SK-N-SH (cell line): ENCODE measurements around the gene NPY1R. TPM values are rescaled to one million over a fixed set of nuclear protein-coding genes. Genes with fewer than 3 reads are reported as not detected.

Experiments
- CTCF ChIA-PET: fragments of 300-600, 350-600 bp; formaldehyde crosslinking; extraction: SDS; loops from one replicate; lab custom pipeline; 2021; lab: Yijun Ruan, JAX
- POLR2A ChIA-PET: fragments of 350-600 bp; sonication (Branson Sonifier 250); formaldehyde crosslinking; extraction: SDS; loops from one replicate; lab custom pipeline; 2020; ENCODE audit warnings: antibody characterized with exemption, inconsistent platforms; lab: Yijun Ruan, JAX
- DNase-seq: peaks from one replicate; pipeline ENCODE4 v3.0.0; 2012
- H2AFZ ChIP-seq: fragments of 200-600 bp; sonication (generic); 2 replicates; pipeline ENCODE4 v1.8.1; 2016; ENCODE audit warnings: antibody characterized with exemption, mild to moderate bottlenecking, low read depth
- H3F3A ChIP-seq: fragments of 200-600 bp; sonication (generic); replicated peaks from 2 replicates; pipeline ENCODE3; 2016; ENCODE audit warnings: antibody characterized with exemption, mild to moderate bottlenecking; ENCODE audit not compliant: insufficient read depth
- H3K27ac ChIP-seq, 2 experiments: fragments of 200-500 bp in 1 of 2; fragments of 200-600 bp in 1 of 2; sonication (Bioruptor generic) in 1 of 2; sonication (generic), shearing (Covaris generic) in 1 of 2; 2 replicates each; pipeline versions ENCODE4 v1.5.1 to v1.6.1; 2014 to 2016; ENCODE audit warnings: low read depth in 2 of 2, inconsistent platforms in 1 of 2, low read length in 1 of 2, mild to moderate bottlenecking in 1 of 2, mixed read lengths in 1 of 2
- H3K27me3 ChIP-seq: fragments of 200-600 bp; sonication (generic), shearing (Covaris generic); 2 replicates; pipeline ENCODE4 v1.6.1; 2016; ENCODE audit warnings: mixed run types; ENCODE audit not compliant: insufficient read depth
- H3K36me3 ChIP-seq, 2 experiments: fragments of 200-500 bp in 1 of 2; fragments of 200-600 bp in 1 of 2; sonication (Bioruptor generic) in 1 of 2; sonication (generic) in 1 of 2; replicated peaks in 1 of 2; 2 replicates each; pipeline versions ENCODE3 to v1.5.1; 2014 to 2016; ENCODE audit warnings: low read length in 1 of 2, mild to moderate bottlenecking in 1 of 2; ENCODE audit not compliant: insufficient read depth in 2 of 2, control insufficient read depth in 1 of 2
- H3K4me1 ChIP-seq, 2 experiments: fragments of 200-500 bp in 1 of 2; fragments of 200-600 bp in 1 of 2; sonication (Bioruptor generic) in 1 of 2; sonication (generic), shearing (Covaris generic) in 1 of 2; 2 replicates each; pipeline versions ENCODE4 v1.5.1 to v1.6.1; 2014 to 2016; ENCODE audit warnings: low read depth in 1 of 2, low read length in 1 of 2, mixed run types in 1 of 2; ENCODE audit not compliant: insufficient read depth in 2 of 2, control insufficient read depth in 1 of 2
- H3K4me2 ChIP-seq: fragments of 200-600 bp; sonication (generic), shearing (Covaris generic); 2 replicates; pipeline ENCODE4 v1.6.1; 2017; ENCODE audit warnings: mixed run types
- H3K4me3 ChIP-seq, 2 experiments: fragments of 200-500 bp in 1 of 2; fragments of 200-600 bp in 1 of 2; sonication (Bioruptor generic) in 1 of 2; sonication (generic), shearing (Covaris generic) in 1 of 2; 2 replicates each; pipeline versions ENCODE4 v1.5.1 to v1.8.1; 2014 to 2016; ENCODE audit warnings: low read depth in 2 of 2, inconsistent platforms in 1 of 2, low read length in 1 of 2, mild to moderate bottlenecking in 1 of 2, mixed read lengths in 1 of 2, moderate library complexity in 1 of 2
- H3K79me2 ChIP-seq: fragments of 200-600 bp; sonication (generic); 2 replicates; pipeline ENCODE4 v1.8.1; 2017; ENCODE audit warnings: mild to moderate bottlenecking; ENCODE audit not compliant: insufficient read depth
- H3K9ac ChIP-seq: fragments of 200-600 bp; sonication (generic); 2 replicates; pipeline ENCODE4 v1.6.1; 2017; ENCODE audit warnings: mixed run types
- H3K9me2 ChIP-seq: fragments of 200-600 bp; sonication (generic); 2 replicates; pipeline ENCODE4 v1.6.1; 2017; ENCODE audit warnings: mixed run types
- H3K9me3 ChIP-seq: fragments of 200-600 bp; sonication (generic); 2 replicates; pipeline ENCODE4 v1.6.1; 2017; ENCODE audit warnings: mixed run types, mild to moderate bottlenecking, moderate library complexity
- H4K20me1 ChIP-seq: fragments of 200-600 bp; sonication (generic); 2 replicates; pipeline ENCODE4 v1.6.1; 2017; ENCODE audit warnings: mild to moderate bottlenecking, mixed run types; ENCODE audit not compliant: insufficient read depth
- FOSL2 ChIP-seq: IDR thresholded peaks from 2 replicates; pipeline ENCODE4 v1.4.0; 2012; ENCODE audit warnings: low read depth, mild to moderate bottlenecking, moderate library complexity, borderline replicate concordance
- FOXJ3 ChIP-seq: sonication (generic); formaldehyde crosslinking; IDR thresholded peaks from 2 replicates; pipeline ENCODE4 v1.5.1; 2020; ENCODE audit warnings: mild to moderate bottlenecking, missing genetic modification reagents
- GABPA ChIP-seq: IDR thresholded peaks from 2 replicates; pipeline ENCODE4 v1.4.0; 2012; ENCODE audit warnings: low read depth, mild to moderate bottlenecking
- GATA2 ChIP-seq: sonication (generic); formaldehyde crosslinking; IDR thresholded peaks from 2 replicates; pipeline ENCODE4 v1.5.0; 2020; ENCODE audit warnings: mild to moderate bottlenecking, missing genetic modification reagents
- NRF1 ChIP-seq: IDR thresholded peaks from 2 replicates; pipeline ENCODE4 v1.6.1; 2012; ENCODE audit warnings: low read depth, mild to moderate bottlenecking, low read length
- RFX5 ChIP-seq: IDR thresholded peaks from 2 replicates; pipeline ENCODE4 v1.6.1; 2012; ENCODE audit warnings: mild to moderate bottlenecking, improper control_type of control experiment, low read length
- RXRA ChIP-seq: IDR thresholded peaks from 2 replicates; pipeline ENCODE4 v1.4.0; 2012; ENCODE audit warnings: low read depth, mild to moderate bottlenecking, borderline replicate concordance
- SIN3A ChIP-seq: IDR thresholded peaks from 2 replicates; pipeline ENCODE4 v1.6.1; 2012; ENCODE audit warnings: low read depth, mild to moderate bottlenecking, low read length, moderate library complexity, borderline replicate concordance
- SMC3 ChIP-seq: IDR thresholded peaks from 2 replicates; pipeline ENCODE4 v1.6.1; 2012; ENCODE audit warnings: low read depth, low read length, improper control_type of control experiment
- TAF1 ChIP-seq: IDR thresholded peaks from 2 replicates; pipeline ENCODE4 v1.6.1; 2012; ENCODE audit warnings: low read depth, mild to moderate bottlenecking, low read length, moderate library complexity, borderline replicate concordance
- TCF12 ChIP-seq: IDR thresholded peaks from 2 replicates; pipeline ENCODE4 v1.4.0; 2012
- TEAD4 ChIP-seq: IDR thresholded peaks from 2 replicates; pipeline ENCODE4 v1.4.0; 2012; ENCODE audit warnings: mild to moderate bottlenecking, borderline replicate concordance; ENCODE audit not compliant: insufficient read depth
- WGBS: methylation state at CpG from one replicate; pipeline ENCODE4 v1.1.6; 2017; ENCODE audit warnings: low lambda C conversion rate; 5-methylcytosine and 5-hydroxymethylcytosine counted together
- polyA plus RNA-seq, 3 experiments: library from polyadenylated mRNA; depleted of rRNA; stranded (reverse); fragments of >200 nt; gene quantifications; 2 replicates each; pipeline ENCODE4 v1.2.3, GENCODE V29; 2012
- TF ChIP-seq, protein P1 (sequence below): IDR thresholded peaks from 2 replicates; pipeline ENCODE4 v1.4.0; 2012; ENCODE audit warnings: low read depth, borderline replicate concordance
- TF ChIP-seq, protein P2 (sequence below): fragments of 150-350 bp; IDR thresholded peaks from 2 replicates; pipeline ENCODE4 v1.6.1; 2017; ENCODE audit warnings: antibody characterized with exemption, low read length, low read depth, borderline replicate concordance
- TF ChIP-seq, protein P3 (sequence below): IDR thresholded peaks from 2 replicates; pipeline ENCODE4 v1.4.0; 2012; ENCODE audit warnings: low read depth
- TF ChIP-seq, protein P4 (sequence below): fragments of 150-350 bp; IDR thresholded peaks from 2 replicates; pipeline ENCODE4 v1.6.1; 2016; ENCODE audit warnings: mild to moderate bottlenecking, low read depth, low read length
- TF ChIP-seq, protein P5 (sequence below): fragments of 200-600 bp; sonication (generic); IDR thresholded peaks from 2 replicates; pipeline ENCODE4 v1.6.1; 2017; ENCODE audit warnings: antibody characterized with exemption, mild to moderate bottlenecking, moderate library complexity
- TF ChIP-seq, protein P6 (sequence below): IDR thresholded peaks from 2 replicates; pipeline ENCODE4 v1.6.1; 2012; ENCODE audit warnings: mild to moderate bottlenecking, low read depth, low read length, moderate library complexity
- TF ChIP-seq, protein P7 (sequence below): IDR thresholded peaks from 2 replicates; pipeline ENCODE4; 2012

NPY1R gene
- polyA plus RNA-seq, 1 of the 3 experiments (the other 2 are of a cell fraction) = not detected

DNA sequence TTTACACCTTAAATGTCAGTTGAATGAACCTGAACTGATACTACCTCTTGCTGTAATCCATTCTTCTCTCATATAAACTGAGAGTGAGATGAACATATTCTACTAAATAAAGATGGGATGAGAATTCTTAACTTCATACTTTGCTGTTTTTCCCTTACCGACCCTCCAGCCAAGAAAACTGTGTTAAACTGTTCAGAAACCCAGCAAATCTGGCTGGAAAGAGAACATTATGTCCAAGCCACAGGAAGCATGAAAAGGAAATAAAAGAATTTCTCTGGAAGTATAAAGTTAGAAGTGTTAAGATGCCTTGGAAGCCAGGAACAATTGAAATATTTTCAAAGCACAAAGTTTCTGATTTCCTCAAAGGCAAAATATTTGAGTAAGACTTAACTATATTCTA lies 22.9 kb downstream of the NPY1R start:
- CTCF ChIA-PET = interaction anchor here (1.0 to 2.5 kb wide), 2 partner anchors 12 to 23 kb away, joined by 3 to 8 read pairs; partner anchors contain the start of gene NPY1R
- 7% methylated on average over 1 of the region's 1 CpG for WGBS
- Histone ChIP-seq H3K4me1 (no peaks in the 10 kb centered on the region), H4K20me1 (no peaks in the 10 kb centered on the region), H3F3A (no peaks in the 10 kb centered on the region), H3K79me2 (no peaks in the 10 kb centered on the region), H3K4me3 (no peak overlapping the region), H3K9me3 (no peaks in the 10 kb centered on the region), H3K9me2 (no peaks in the 10 kb centered on the region), H2AFZ (no peak overlapping the region), H3K4me2 (no peak overlapping the region), H3K9ac (no peak overlapping the region), H3K27ac (no peak overlapping the region), H3K36me3 (no peaks in the 10 kb centered on the region), H3K27me3 (no peaks in the 10 kb centered on the region)
- POLR2A ChIA-PET = no interaction called here
- TF ChIP-seq, protein P1, sequence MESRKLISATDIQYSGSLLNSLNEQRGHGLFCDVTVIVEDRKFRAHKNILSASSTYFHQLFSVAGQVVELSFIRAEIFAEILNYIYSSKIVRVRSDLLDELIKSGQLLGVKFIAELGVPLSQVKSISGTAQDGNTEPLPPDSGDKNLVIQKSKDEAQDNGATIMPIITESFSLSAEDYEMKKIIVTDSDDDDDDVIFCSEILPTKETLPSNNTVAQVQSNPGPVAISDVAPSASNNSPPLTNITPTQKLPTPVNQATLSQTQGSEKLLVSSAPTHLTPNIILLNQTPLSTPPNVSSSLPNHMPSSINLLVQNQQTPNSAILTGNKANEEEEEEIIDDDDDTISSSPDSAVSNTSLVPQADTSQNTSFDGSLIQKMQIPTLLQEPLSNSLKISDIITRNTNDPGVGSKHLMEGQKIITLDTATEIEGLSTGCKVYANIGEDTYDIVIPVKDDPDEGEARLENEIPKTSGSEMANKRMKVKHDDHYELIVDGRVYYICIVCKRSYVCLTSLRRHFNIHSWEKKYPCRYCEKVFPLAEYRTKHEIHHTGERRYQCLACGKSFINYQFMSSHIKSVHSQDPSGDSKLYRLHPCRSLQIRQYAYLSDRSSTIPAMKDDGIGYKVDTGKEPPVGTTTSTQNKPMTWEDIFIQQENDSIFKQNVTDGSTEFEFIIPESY = no peak
- TF ChIP-seq, protein P2, sequence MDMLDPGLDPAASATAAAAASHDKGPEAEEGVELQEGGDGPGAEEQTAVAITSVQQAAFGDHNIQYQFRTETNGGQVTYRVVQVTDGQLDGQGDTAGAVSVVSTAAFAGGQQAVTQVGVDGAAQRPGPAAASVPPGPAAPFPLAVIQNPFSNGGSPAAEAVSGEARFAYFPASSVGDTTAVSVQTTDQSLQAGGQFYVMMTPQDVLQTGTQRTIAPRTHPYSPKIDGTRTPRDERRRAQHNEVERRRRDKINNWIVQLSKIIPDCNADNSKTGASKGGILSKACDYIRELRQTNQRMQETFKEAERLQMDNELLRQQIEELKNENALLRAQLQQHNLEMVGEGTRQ = no peak
- TF ChIP-seq SMC3 = no peak
- no peak for TF ChIP-seq RFX5
- TF ChIP-seq NRF1 = no peak
- TF ChIP-seq, protein P3, sequence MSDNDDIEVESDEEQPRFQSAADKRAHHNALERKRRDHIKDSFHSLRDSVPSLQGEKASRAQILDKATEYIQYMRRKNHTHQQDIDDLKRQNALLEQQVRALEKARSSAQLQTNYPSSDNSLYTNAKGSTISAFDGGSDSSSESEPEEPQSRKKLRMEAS = no peak
- TF ChIP-seq, protein P4, sequence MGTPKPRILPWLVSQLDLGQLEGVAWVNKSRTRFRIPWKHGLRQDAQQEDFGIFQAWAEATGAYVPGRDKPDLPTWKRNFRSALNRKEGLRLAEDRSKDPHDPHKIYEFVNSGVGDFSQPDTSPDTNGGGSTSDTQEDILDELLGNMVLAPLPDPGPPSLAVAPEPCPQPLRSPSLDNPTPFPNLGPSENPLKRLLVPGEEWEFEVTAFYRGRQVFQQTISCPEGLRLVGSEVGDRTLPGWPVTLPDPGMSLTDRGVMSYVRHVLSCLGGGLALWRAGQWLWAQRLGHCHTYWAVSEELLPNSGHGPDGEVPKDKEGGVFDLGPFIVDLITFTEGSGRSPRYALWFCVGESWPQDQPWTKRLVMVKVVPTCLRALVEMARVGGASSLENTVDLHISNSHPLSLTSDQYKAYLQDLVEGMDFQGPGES = no peak
- no peak for TF ChIP-seq FOSL2
- TF ChIP-seq TAF1 = no peak
- no peak for TF ChIP-seq FOXJ3 (CRISPR knock-in tag)
- TF ChIP-seq, protein P5, sequence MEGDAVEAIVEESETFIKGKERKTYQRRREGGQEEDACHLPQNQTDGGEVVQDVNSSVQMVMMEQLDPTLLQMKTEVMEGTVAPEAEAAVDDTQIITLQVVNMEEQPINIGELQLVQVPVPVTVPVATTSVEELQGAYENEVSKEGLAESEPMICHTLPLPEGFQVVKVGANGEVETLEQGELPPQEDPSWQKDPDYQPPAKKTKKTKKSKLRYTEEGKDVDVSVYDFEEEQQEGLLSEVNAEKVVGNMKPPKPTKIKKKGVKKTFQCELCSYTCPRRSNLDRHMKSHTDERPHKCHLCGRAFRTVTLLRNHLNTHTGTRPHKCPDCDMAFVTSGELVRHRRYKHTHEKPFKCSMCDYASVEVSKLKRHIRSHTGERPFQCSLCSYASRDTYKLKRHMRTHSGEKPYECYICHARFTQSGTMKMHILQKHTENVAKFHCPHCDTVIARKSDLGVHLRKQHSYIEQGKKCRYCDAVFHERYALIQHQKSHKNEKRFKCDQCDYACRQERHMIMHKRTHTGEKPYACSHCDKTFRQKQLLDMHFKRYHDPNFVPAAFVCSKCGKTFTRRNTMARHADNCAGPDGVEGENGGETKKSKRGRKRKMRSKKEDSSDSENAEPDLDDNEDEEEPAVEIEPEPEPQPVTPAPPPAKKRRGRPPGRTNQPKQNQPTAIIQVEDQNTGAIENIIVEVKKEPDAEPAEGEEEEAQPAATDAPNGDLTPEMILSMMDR = no peak
- no peak for TF ChIP-seq SIN3A
- TF ChIP-seq GATA2 (CRISPR knock-in tag) = no peak
- no peak for TF ChIP-seq TCF12
- TF ChIP-seq GABPA = no peak
- no peak for TF ChIP-seq TEAD4
- TF ChIP-seq RXRA = no peak
- TF ChIP-seq, protein P6, sequence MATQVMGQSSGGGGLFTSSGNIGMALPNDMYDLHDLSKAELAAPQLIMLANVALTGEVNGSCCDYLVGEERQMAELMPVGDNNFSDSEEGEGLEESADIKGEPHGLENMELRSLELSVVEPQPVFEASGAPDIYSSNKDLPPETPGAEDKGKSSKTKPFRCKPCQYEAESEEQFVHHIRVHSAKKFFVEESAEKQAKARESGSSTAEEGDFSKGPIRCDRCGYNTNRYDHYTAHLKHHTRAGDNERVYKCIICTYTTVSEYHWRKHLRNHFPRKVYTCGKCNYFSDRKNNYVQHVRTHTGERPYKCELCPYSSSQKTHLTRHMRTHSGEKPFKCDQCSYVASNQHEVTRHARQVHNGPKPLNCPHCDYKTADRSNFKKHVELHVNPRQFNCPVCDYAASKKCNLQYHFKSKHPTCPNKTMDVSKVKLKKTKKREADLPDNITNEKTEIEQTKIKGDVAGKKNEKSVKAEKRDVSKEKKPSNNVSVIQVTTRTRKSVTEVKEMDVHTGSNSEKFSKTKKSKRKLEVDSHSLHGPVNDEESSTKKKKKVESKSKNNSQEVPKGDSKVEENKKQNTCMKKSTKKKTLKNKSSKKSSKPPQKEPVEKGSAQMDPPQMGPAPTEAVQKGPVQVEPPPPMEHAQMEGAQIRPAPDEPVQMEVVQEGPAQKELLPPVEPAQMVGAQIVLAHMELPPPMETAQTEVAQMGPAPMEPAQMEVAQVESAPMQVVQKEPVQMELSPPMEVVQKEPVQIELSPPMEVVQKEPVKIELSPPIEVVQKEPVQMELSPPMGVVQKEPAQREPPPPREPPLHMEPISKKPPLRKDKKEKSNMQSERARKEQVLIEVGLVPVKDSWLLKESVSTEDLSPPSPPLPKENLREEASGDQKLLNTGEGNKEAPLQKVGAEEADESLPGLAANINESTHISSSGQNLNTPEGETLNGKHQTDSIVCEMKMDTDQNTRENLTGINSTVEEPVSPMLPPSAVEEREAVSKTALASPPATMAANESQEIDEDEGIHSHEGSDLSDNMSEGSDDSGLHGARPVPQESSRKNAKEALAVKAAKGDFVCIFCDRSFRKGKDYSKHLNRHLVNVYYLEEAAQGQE = no peak
- TF ChIP-seq, protein P7, sequence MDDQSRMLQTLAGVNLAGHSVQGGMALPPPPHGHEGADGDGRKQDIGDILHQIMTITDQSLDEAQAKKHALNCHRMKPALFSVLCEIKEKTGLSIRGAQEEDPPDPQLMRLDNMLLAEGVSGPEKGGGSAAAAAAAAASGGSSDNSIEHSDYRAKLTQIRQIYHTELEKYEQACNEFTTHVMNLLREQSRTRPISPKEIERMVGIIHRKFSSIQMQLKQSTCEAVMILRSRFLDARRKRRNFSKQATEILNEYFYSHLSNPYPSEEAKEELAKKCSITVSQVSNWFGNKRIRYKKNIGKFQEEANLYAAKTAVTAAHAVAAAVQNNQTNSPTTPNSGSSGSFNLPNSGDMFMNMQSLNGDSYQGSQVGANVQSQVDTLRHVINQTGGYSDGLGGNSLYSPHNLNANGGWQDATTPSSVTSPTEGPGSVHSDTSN = no peak
- DNase-seq = no peak
